ENCODE results near the gene COL10A1. TPM values are rescaled to one million over a fixed set of nuclear protein-coding genes. Genes with fewer than 3 reads are reported as not detected.

Gene COL10A1
- total RNA-seq, 2 experiments from 2014 or later: not detected

DNA sequence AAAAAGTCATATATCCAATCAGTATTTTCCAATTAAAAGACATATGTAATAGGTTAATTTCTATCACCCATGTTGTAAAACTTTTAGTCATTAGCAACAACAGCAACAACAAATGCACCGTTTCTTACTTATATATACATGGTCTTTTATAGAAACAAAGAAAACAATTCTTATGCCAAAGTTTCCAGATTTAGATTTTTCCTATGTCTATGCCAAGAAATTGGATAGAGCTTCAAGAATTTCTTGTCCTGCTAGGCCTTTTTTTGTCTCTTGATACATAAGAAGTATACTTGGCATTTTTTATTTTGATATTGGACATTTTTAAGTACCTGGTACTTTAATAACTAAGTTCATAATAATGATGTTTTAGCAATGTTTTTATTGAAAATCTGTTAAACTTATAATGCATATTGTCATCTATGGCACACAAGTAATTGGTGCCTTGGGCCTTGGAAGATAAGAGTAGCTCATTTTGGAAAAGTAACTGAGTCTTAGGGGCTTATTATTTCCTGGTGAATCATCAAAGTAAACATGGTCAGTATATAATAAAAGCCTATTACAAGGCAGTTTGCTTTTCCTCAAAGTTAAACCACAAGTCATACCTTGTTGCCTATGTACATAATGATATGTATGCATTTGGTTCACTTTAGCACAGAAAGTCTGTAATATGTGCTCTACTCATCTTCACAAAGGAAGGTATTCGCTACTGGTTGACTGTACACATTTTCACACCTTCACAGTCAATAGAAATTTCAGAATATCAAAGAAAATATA lies 55.1 kb downstream of the COL10A1 start:
- Mint-ChIP-seq H3K36me3 (ENCODE audit: low read depth) (no peaks in the 10 kb centered on the region), H3K4me3 (no peak overlapping the region), H3K9me3 (no peaks in the 10 kb centered on the region), H3K4me1 (peaks cover 2% of the 10 kb centered on the region), H3K27ac (no peak overlapping the region), H3K27me3 (no peaks in the 10 kb centered on the region)
- CTCF ChIA-PET: no interaction called here
- POLR2A ChIA-PET: no interaction called here
- DNase-seq: no peak

DNA sequence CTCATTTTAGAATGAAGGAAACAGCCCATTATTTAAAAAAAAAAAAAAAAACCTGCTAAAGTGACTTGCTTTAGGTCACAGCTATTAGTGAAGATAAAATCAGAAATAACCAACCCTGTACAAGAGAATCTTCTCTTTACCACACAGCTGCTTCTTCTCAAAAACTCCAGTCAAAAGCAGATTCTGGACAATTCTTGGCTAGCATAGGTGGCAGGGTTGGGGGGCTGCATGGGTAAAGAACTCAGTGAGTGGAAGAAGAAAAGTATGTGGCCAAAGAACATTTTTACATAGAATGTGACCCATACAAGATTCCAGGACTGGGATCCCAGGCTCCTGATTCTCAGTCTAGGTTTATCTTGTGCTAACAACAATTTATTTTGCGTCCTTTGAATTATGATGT lies 55.8 kb downstream of the COL10A1 start:
- H3K36me3 Mint-ChIP-seq (ENCODE audit: low read depth): no peaks in the 10 kb centered on the region
- no peak for DNase-seq
- H3K27me3 Mint-ChIP-seq: no peaks in the 10 kb centered on the region
- no peak overlapping the region for H3K27ac Mint-ChIP-seq
- POLR2A ChIA-PET: no interaction called here
- no peaks in the 10 kb centered on the region for H3K9me3 Mint-ChIP-seq
- H3K4me3 Mint-ChIP-seq: no peak overlapping the region
- CTCF ChIA-PET: no interaction called here
- peaks cover 2% of the 10 kb centered on the region for H3K4me1 Mint-ChIP-seq

Other genes starting within 250 kb of the COL10A1 start
- under 1 TPM in 1 of 2 experiments, not detected in 1; 0.03 TPM for gene FRK, start 65.2 kb downstream of the COL10A1 start, total RNA-seq
- 10 to 100 TPM; 48.3 to 49.4 TPM for gene NT5DC1, start 25.3 kb downstream of the COL10A1 start, total RNA-seq
- 10 to 100 TPM; 16.9 TPM for gene TSPYL4, start 127.9 kb upstream of the COL10A1 start, total RNA-seq
- 10 to 100 TPM; 47.6 to 48.4 TPM for gene TSPYL1, start 153.8 kb upstream of the COL10A1 start, total RNA-seq
- 1 to 10 TPM; 5.1 to 7.5 TPM for gene DSE, start 244.8 kb upstream of the COL10A1 start, total RNA-seq

All from activated CD4-positive, alpha-beta memory T cell treated with anti-CD3 and anti-CD28 coated beads, Interleukin-2, amount 10 ng/mL, durations not matched to agents 7 days and 5 days (primary cell).